ENCODE data around the gene HIGD1A. TPM values are rescaled to one million over a fixed set of nuclear protein-coding genes. Genes with fewer than 3 reads are reported as not detected.

The HIGD1A gene
- total RNA-seq, 1 donor from 2014 or later: 67.6 TPM

DNA sequence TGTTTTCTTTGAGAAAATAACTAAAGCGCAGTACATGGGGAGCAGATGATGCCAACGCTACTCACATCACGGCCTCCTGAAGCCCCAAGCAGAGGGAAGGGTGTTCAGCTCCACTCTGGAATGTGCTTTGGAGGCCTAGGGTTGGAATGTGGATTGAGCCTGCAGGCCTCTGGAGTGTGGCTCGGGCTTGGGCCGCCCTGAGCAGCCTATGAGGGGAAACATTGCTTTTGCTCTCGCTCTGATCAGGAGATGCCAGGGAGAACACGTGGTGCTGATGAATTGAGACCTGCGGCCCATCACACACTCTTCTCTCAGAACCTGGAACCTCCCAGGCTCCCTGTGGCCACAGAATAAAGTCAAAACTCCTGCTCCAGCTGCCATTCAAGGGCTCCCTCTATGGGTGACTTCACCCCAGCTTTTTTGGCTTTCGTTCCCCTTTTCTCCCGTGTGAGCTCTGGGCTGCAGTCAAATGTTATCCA lies 54.5 kb downstream of the HIGD1A start:
- no peaks in the 10 kb centered on the region for H3K4me1 Mint-ChIP-seq (ENCODE audit: low read depth, unreplicated experiment)
- peak; percentile 30 for DNase-seq
- peak; percentile 27 for TF ChIP-seq CTCF (IDR thresholded peaks at IDR 0.05; ENCODE audit: partially characterized antibody, unreplicated experiment)
- H3K27ac Mint-ChIP-seq (ENCODE audit: unreplicated experiment): no peak overlapping the region
- no peak overlapping the region for H3K4me3 Mint-ChIP-seq (ENCODE audit: unreplicated experiment)
- peaks cover 2% of the 10 kb centered on the region for H3K27me3 Mint-ChIP-seq (ENCODE audit: unreplicated experiment)
- H3K36me3 Mint-ChIP-seq (ENCODE audit: unreplicated experiment): no peaks in the 10 kb centered on the region
- H3K9me3 Mint-ChIP-seq (ENCODE audit: unreplicated experiment): no peaks in the 10 kb centered on the region

- Mint-ChIP-seq H3K27me3 (ENCODE audit: unreplicated experiment) (peaks cover 2% of the 10 kb centered on the region), H3K4me3 (ENCODE audit: unreplicated experiment) (no peak overlapping the region), H3K9me3 (ENCODE audit: unreplicated experiment) (no peaks in the 10 kb centered on the region), H3K27ac (ENCODE audit: unreplicated experiment) (no peak overlapping the region), H3K36me3 (ENCODE audit: unreplicated experiment) (no peaks in the 10 kb centered on the region), H3K4me1 (ENCODE audit: low read depth, unreplicated experiment) (no peaks in the 10 kb centered on the region)
- no peak for TF ChIP-seq CTCF (IDR thresholded peaks at IDR 0.05; ENCODE audit: partially characterized antibody, unreplicated experiment)
- no peak for DNase-seq
Observed at GRCh38 chr3:42749025-42749752, 55.1 kb downstream of the HIGD1A start.

DNA sequence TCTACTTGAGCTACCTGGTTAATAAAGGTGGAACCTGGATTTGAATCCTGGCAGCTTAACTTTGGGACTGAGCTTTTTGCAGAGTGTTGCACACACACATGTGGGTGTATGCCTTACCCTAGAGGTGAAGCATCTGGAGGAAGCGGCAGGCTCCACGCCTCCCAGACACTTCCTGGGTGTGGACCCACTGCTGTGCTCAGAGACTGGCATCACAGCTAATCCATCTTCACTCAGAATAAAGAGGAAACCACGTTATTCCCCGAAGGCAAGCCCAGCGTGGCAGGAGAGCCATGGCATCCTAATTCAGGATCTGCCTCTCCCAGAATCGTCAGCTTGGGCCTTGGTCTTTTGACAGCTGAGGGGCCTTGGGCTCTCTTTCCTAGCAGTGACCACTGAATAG lies 56.7 kb downstream of the HIGD1A start:
- H3K27me3 Mint-ChIP-seq (ENCODE audit: unreplicated experiment): no peaks in the 10 kb centered on the region
- no peaks in the 10 kb centered on the region for H3K4me1 Mint-ChIP-seq (ENCODE audit: low read depth, unreplicated experiment)
- no peak for DNase-seq
- no peaks in the 10 kb centered on the region for H3K36me3 Mint-ChIP-seq (ENCODE audit: unreplicated experiment)
- no peak overlapping the region for H3K4me3 Mint-ChIP-seq (ENCODE audit: unreplicated experiment)
- no peak for TF ChIP-seq CTCF (IDR thresholded peaks at IDR 0.05; ENCODE audit: partially characterized antibody, unreplicated experiment)
- no peaks in the 10 kb centered on the region for H3K9me3 Mint-ChIP-seq (ENCODE audit: unreplicated experiment)
- no peak overlapping the region for H3K27ac Mint-ChIP-seq (ENCODE audit: unreplicated experiment)

DNA sequence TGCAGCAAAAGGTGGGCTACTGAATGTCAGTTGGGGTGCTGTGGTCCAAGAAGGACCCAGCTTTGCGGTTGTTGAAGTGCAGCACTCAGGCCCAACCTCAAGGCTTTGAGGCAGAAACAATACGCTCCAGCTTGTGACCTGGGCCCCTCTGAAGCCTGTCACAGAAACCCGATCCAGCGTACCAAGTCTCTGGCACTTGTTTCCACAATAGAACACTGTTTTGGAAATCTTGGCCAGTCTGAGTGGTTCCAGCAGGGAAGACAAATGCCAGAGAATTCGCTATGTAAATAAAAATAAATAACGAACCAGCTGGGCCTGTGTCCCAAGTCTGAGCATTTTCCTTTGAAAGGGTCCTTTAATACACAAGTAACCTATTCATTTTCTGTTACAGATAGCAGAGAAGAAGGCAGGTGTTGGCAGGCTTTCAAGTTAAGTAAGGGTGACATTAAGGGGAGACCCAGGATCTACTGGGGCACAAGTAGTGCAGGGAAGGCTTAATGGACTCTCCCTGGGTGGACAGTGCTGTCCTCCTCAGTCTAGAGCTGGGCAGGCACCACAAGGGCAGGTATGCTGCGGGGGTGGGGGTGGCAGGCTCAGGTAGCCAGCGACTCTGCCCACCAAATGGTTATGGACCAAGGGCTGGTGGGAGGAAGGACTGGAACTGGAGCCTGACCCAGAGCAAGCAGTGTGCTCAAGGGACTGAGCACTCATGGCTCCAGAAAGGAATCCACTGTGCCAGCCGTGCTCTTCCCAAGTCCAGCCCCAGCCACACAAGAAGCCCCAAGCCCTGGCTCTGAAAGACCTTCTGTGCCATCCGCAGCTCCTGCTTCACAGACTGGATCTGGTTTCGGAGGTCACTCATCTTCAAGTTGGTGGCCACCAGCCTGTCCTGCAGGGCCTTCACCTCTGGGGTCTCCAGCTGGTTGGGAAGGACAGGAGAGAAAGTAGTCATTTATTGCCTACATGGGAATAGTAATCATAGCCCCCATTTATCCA lies 57.5 kb downstream of the HIGD1A start:
- no peak for DNase-seq
- no peaks in the 10 kb centered on the region for H3K4me1 Mint-ChIP-seq (ENCODE audit: low read depth, unreplicated experiment)
- no peaks in the 10 kb centered on the region for H3K36me3 Mint-ChIP-seq (ENCODE audit: unreplicated experiment)
- H3K27me3 Mint-ChIP-seq (ENCODE audit: unreplicated experiment): no peaks in the 10 kb centered on the region
- no peak overlapping the region for H3K4me3 Mint-ChIP-seq (ENCODE audit: unreplicated experiment)
- no peak overlapping the region for H3K27ac Mint-ChIP-seq (ENCODE audit: unreplicated experiment)
- TF ChIP-seq CTCF (IDR thresholded peaks at IDR 0.05; ENCODE audit: partially characterized antibody, unreplicated experiment): no peak
- no peaks in the 10 kb centered on the region for H3K9me3 Mint-ChIP-seq (ENCODE audit: unreplicated experiment)
